Measurements from ENCODE around the gene DUSP12.

The DUSP12 gene

GRCh38 chr1:161770250-161770649 lies 20.7 kb downstream of the DUSP12 start:
- DNase-seq (ENCODE audit: low read depth), result no peak

- no peak for DNase-seq (ENCODE audit: low read depth)
Observed at GRCh38 chr1:161771161-161771560, 21.6 kb downstream of the DUSP12 start.

DNA sequence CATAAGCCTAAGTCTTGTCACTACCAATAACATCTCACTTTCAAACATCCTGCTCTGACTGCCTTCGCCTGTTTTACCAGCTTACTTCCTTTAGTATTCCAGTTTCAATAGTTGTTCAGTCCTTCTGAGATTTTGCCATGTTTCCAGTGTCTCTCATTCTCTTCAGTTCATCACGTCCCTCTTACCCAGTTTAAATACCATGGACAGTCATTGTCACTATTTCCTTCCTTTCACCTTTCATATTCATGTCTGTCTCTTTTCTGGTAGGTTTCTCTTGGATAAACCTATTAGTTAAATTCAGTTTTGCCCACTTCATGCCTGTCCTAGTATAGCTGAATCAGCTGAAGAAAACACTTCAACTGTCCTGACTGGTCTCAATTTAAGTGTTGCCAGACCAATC lies 22.4 kb downstream of the DUSP12 start:
- no peak for DNase-seq (ENCODE audit: low read depth)

- DNase-seq (ENCODE audit: low read depth), result no peak
Observed at GRCh38 chr1:161772397-161772796, 22.8 kb downstream of the DUSP12 start.

GRCh38 chr1:161773791-161774190 lies 24.2 kb downstream of the DUSP12 start:
- DNase-seq (ENCODE audit: low read depth), result no peak

DNA sequence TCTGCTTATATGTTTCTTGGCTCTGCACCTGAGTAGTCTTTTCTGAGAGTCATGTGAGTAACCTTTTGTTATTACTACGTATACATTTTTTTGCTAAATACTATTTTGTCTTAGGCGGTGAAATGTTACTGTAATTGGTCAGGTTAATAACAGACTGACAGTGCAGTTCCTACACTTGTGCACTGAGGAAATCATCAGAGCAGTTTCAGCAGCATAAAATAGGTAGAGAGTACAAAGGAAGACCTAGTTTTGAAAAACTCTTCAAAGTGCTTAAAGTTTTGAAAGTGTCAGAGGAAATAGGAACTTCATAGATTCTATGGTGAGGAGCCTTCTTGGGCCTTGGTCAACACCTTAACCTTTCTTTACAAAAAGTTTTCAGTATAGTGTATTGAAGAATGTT lies 27.7 kb downstream of the DUSP12 start:
- DNase-seq (ENCODE audit: low read depth), result no peak

DNA sequence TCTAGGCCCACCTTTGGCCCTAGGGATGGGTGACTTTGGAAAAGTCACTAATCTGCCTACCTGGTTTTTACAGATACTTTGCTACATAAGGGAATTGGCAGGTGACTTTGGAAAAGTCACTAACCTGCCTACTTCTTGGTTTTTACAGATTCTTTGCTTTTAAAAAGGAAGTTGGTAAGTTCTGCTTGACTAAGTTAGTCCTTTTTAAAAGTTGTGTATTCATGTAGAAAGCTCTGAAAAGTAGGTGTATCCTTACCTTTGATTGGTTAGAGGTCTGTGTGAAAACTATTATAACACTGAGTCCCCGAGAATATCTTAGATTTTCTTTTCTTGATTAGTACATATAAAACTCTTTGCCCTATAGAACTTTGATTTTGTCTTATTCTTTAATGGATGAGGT lies 28.9 kb downstream of the DUSP12 start:
- DNase-seq (ENCODE audit: low read depth), result no peak

DNA sequence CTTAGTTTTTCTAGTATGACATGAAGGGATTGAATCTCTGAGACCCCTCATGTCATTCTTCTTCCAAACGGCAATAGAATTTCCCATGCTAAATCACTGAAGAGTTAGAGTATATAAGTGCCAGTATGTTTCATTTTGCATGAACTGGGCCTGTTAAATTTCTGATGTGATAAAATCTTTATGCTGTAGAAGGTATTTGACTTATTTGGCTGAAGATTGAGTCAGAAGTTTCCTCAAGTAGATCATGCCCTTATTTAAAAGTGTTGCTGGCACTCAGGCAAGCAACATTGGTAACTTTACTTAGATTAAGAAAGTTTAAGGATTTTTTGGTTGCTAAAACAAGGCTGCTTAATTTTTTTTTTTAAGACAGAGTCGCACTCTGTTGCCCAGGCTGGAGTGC lies 29.8 kb downstream of the DUSP12 start:
- DNase-seq (ENCODE audit: low read depth), result no peak

GRCh38 chr1:161781995-161782394 lies 32.4 kb downstream of the DUSP12 start:
- no peak for DNase-seq (ENCODE audit: low read depth)

DNA sequence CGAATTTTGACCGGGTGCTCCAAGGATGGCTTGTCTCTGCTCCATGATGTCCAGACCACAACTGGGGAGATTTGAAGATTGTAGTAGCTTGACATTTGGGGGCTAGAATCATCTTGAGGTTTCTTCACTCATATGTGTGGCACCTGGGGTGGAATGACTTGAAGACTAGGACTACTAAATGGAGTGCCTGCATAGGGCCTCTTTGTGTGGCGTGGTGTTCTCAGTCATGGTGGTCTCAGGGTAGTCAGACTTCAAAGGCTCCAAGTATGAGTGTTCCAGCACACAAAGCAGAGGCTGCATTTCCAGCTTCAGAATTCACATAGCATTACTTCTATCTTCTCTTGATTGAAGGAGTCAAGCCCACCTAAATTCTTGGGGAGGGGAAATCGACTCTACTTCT lies 33.3 kb downstream of the DUSP12 start:
- DNase-seq (ENCODE audit: low read depth), result no peak

GRCh38 chr1:161784968-161785367 lies 35.4 kb downstream of the DUSP12 start:
- DNase-seq (ENCODE audit: low read depth), result no peak

DNA sequence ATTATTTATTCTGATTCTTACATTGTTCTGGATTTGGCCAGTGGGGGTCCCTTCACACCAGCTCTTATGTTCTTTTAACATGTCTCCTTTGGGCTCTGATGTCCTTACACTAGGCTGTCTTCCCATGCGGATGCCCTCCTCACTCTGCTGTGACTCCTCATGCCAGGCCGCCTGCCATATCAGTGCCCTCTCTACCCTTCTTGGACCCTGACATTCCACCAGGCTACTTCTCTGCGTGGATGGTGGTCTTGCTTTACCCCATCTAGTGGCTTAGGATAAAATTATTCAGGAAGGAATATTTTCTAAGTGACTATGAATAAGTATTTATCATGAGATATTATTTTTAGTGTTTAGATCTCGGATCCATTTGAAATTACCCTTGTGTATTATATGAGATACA lies 37.8 kb downstream of the DUSP12 start:
- no peak for DNase-seq (ENCODE audit: low read depth)

- no peak for DNase-seq (ENCODE audit: low read depth)
Observed at GRCh38 chr1:161790587-161791317, 41.2 kb downstream of the DUSP12 start.

- DNase-seq (ENCODE audit: low read depth), result no peak
Observed at GRCh38 chr1:161791904-161792655, 42.5 kb downstream of the DUSP12 start.

- peak; percentile 57 for DNase-seq (ENCODE audit: low read depth)
Observed at GRCh38 chr1:161792740-161793139, 43.2 kb downstream of the DUSP12 start.

DNA sequence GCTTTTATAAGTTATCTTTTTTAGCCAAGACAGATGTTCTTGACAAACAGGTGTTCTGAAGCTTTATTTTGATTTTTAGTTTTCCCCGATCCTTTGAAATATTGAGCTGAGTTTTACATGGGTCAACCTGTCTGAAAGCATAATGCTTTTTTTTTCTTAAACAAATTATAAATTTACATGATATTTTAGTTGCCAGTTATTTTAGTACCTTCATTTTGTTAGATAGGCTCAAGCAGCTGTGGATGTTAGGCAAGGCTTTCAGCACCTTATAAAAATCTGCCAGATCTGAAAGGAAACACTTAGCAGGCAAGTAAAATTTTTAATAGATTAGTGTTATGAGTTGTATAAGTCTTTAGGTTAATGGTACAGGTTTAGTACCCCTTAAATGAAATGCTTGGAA lies 50.2 kb downstream of the DUSP12 start:
- no peak for DNase-seq (ENCODE audit: low read depth)

GRCh38 chr1:161801955-161802354 lies 52.4 kb downstream of the DUSP12 start:
- DNase-seq (ENCODE audit: low read depth), result no peak

DNA sequence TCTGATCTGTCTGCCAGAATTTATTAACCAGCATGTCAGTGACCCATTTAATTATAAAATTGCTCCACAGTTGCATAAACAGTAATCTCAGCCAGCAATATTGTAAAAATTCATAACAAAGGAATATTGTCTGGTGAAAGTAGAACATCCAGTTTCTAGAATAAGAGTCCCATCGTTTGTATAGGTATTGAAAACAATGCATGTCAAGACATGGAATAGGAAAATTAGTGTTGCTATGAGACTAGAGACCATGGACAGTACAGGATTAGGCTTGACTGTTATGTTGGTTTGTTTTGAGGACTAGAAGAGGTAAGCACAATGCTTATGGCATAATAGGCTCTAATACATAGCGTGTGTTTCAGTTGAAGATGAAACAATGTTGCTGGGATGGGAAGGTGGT lies 53.6 kb downstream of the DUSP12 start:
- DNase-seq (ENCODE audit: low read depth), result no peak

GRCh38 chr1:161805399-161806197 lies 56.0 kb downstream of the DUSP12 start:
- peak; percentile 29 for DNase-seq (ENCODE audit: low read depth)

All from stromal cell of bone marrow (primary cell).